Mammary epithelial cell (primary cell): Measurements from ENCODE around the gene WDR37.

Experiments
- CTCF ChIP-seq, 2 donors: IDR thresholded peaks in 1 of 2; conservative IDR thresholded peaks in 1 of 2; 2 replicates each; pipeline ENCODE4 v1.5.1; 2011 to 2012; ENCODE audit warnings: inconsistent platforms in 2 of 2, low read length in 2 of 2, mild to moderate bottlenecking in 2 of 2, control low read depth in 1 of 2, low read depth in 1 of 2; ENCODE audit not compliant: insufficient read depth in 1 of 2; ENCODE audit errors: extremely low read depth in 1 of 2
- EZH2 ChIP-seq: IDR thresholded peaks from 2 replicates; pipeline ENCODE4 v1.6.1; 2012; ENCODE audit warnings: low read length, inconsistent platforms, borderline replicate concordance

DNA sequence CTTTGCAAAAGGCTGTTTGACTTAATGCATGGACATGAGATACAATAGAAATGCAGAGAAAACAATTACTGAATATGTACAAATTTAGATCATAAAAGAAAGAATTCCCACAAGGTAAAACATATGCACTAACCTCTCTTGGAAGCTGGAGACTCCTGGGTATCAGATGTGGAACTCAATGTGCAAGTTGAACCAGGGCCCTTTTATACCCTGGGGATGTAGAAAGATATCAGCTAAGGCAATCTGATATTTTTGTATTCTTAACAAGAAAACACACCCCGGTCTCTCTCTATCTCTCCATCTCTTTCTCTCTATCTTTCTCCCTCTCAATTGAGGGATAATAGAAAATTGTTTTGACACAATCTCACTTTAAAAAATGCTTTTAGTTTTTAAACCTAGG, 30.5 kb upstream of the WDR37 start, which contains the start of gene IDI2:
- TF ChIP-seq CTCF (conservative IDR thresholded peaks at IDR 0.05 in 1 of 2, IDR thresholded peaks at IDR 0.05 in 1 of 2; ENCODE audit: extremely low read depth in 1 of 2, insufficient read depth in 1 of 2, low read depth in 1 of 2, low read length in 2 of 2) (no peak), EZH2 (no peak)
